Measurements from ENCODE around the gene FOXN1. TPM values are rescaled to one million over a fixed set of nuclear protein-coding genes. Genes with fewer than 3 reads are reported as not detected.

Gene FOXN1
- polyA plus RNA-seq, 2 of the 4 experiments (the other 2 are of a cell fraction), result not detected

DNA sequence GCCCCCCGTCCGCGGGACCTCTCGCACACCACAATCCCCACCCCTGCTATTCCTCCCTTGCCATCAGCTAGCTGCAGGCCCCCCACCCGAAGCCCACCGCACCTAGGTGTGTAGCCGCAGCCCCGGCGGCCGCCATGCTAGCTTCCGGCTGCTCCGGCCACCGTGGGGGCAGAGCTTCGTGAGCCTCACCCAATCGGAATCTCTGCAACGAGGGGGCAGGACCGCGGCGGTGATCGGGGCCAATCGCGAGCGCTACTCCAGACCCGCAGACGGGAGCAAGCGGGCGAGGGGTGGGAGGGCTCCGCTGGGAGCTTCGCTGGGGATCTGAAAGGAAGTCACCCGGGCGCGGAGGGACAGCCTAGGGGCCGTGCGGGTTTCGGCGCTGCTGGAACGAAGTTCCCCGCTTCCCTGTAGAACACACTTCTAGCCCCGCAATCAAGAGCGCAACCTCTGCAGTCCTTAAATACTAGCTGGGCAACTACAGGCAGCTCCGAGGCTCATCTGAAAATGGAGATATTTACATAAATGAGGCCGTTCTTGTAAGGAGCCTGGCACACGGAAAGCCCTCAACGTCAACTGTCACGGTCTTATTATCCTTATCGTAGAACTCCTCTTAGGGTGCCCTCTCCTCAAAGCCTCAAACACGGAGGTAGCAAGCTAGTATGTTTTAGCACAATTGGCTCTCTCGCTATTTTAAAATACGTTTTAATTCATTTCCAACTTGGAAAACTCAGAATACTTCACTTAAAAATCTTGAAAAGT lies 65.4 kb downstream of the FOXN1 start, which contains the start of gene PIGS (continued):
- TF ChIP-seq ATOH8 (CRISPR knock-in tag; IDR thresholded peaks at IDR 0.05; ENCODE audit: low read depth) (no peak), POLR2A (IDR thresholded peaks at IDR 0.05; ENCODE audit: low read length) (peak; percentile 84), REST (IDR thresholded peaks at IDR 0.05) (no peak), HOXA7 (CRISPR knock-in tag; IDR thresholded peaks at IDR 0.05) (no peak), RARB (CRISPR knock-in tag; IDR thresholded peaks at IDR 0.05) (no peak), MAFK (IDR thresholded peaks at IDR 0.05; ENCODE audit: partially characterized antibody) (no peak), CHD2 (IDR thresholded peaks at IDR 0.05; ENCODE audit: low read length, partially characterized antibody) (no peak), CBX2 (IDR thresholded peaks at IDR 0.05; ENCODE audit: borderline replicate concordance, low read depth) (no peak), MYC (IDR thresholded peaks at IDR 0.05; ENCODE audit: borderline replicate concordance, low read length) (no peak), NPAS2 (CRISPR knock-in tag; IDR thresholded peaks at IDR 0.05; ENCODE audit: borderline replicate concordance) (no peak), RCOR1 (IDR thresholded peaks at IDR 0.05; ENCODE audit: low read depth, low read length) (no peak), ZSCAN20 (CRISPR knock-in tag; IDR thresholded peaks at IDR 0.05) (no peak), EHF (CRISPR knock-in tag; IDR thresholded peaks at IDR 0.05) (no peak), MAZ (IDR thresholded peaks at IDR 0.05; ENCODE audit: borderline replicate concordance, low read depth, low read length) (no peak), FOXS1 (CRISPR knock-in tag; IDR thresholded peaks at IDR 0.05) (no peak), NFE2L2 (conservative IDR thresholded peaks at IDR 0.05; ENCODE audit: low read length) (no peak), EHMT2 (IDR thresholded peaks at IDR 0.05; ENCODE audit: low read depth) (no peak), KDM5A (IDR thresholded peaks at IDR 0.05) (peak; percentile 79), ZC3H11A (IDR thresholded peaks at IDR 0.05) (no peak), PBX3 (IDR thresholded peaks at IDR 0.05) (no peak; the same call in 1 of the 2 replicates)
- TF ChIP-seq, protein P1, sequence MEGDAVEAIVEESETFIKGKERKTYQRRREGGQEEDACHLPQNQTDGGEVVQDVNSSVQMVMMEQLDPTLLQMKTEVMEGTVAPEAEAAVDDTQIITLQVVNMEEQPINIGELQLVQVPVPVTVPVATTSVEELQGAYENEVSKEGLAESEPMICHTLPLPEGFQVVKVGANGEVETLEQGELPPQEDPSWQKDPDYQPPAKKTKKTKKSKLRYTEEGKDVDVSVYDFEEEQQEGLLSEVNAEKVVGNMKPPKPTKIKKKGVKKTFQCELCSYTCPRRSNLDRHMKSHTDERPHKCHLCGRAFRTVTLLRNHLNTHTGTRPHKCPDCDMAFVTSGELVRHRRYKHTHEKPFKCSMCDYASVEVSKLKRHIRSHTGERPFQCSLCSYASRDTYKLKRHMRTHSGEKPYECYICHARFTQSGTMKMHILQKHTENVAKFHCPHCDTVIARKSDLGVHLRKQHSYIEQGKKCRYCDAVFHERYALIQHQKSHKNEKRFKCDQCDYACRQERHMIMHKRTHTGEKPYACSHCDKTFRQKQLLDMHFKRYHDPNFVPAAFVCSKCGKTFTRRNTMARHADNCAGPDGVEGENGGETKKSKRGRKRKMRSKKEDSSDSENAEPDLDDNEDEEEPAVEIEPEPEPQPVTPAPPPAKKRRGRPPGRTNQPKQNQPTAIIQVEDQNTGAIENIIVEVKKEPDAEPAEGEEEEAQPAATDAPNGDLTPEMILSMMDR (IDR thresholded peaks at IDR 0.05), result no peak

Data from A549 (cell line).